Stimulated activated CD4-positive, alpha-beta T cell treated with anti-CD3 and anti-CD28 coated beads, Interleukin-12 subunit alpha, Interleukin-12 subunit beta, amount 100 ng/mL, for 4 hours (primary cell): ENCODE data around the gene CAMTA1.

ENCODE experiments used
- DNase-seq: peaks from one replicate; pipeline ENCODE4 v3.0.0-alpha.2; 2020

Gene CAMTA1

DNA sequence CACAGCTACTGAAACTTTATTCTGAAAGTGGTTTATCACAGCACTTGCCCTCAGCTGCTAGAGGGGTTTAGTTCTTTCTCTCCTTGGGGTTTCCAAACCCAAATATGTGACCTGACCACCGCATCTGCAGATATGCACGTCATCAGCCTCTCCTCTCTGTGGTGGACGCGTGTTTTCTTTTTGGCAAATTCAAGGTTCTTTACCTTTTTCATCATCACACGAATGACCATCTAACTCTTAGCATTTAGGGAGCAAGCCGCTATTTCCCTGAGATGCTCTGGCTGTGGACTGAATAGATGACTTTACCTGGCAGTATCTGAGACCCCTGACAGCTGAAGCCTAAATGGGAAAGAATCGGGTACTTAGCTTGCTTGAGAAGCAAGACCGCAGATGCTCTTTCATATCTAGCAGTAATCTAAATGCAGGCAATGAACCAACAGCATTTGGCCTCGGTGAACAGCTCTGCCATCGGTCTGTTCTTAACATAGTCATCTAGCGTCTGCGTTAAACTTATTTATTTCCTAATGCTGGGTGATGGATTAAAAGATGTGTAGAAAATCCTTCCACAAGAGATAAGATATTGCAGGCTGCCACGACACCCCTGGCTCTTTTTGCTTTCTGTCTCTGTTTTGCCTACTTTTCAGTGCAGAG, 463.4 kb downstream of the CAMTA1 start:
- DNase-seq, result no peak

GRCh38 chr1:7249516-7249915, 464.3 kb downstream of the CAMTA1 start:
- DNase-seq, result no peak

DNA sequence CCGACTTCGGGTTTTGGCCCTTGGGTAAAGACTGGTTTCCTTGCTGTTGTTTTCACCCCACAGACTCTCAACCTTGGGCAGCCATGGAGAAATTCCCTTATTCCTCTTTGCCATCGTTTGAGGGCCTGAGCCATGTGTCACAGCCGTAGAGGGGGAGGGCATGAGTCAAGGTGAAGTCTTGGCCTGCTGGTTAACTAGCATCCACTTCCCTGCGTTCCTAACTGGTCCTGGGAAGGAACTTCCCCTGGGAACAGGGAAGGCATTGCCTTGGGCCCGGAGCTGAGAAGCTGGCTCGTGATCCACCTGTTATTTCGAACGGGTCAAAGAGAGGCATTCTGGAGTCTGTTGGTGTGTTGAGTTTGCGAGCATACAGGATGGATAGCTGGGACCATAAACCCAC, 464.9 kb downstream of the CAMTA1 start:
- DNase-seq, result no peak

- no peak for DNase-seq
Observed at GRCh38 chr1:7250597-7251453, 465.6 kb downstream of the CAMTA1 start.

DNA sequence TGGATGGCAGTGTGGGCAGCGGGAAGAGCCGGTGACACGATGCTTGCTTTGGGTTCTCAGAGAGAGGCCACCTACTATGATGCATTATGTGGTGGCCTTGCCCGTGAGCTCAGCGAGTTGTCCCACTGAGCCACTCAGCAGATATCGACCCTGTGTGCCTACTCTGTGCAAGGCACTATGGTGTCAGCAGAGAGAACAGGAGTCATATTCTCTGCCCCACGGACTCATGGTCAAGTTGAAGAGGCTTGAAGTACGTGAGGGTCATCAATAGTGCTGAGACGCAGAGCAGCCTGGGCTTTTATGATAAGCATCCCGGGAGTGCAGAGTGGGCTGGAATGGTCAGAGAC, 466.2 kb downstream of the CAMTA1 start:
- no peak for DNase-seq

DNA sequence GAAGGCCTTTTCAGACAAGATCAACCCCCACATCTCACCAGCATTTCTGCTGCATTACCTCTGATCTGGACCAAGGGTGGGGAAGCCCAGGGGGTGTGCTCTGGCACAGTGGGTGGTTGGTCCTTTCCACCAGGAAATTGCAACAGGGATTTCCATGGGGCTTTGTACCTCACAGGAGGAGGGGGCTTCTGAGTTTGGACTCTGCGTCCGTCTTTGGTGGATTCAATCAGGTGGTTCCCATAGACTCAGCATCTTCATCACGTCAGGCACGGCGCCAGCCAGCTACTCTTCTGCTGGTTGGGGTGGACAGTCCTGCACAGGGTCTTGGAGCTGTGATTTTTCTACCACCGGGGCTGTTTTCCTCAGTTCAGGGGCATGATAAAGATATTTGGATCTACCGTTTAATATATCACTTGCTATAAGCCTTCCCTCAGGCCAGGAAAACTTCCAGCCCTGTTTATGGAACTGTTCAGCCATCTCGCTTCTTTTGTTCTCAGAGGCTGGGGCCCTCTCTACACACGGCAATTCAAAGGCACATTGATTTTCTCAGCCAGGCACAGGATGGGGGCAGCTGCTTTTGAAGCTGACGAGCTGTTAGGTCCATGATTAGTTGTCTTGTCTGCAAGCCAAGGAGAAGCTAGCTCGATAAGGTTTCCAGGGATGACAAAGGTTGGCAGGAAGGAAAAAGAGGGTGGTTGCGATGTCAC, 467.3 kb downstream of the CAMTA1 start:
- DNase-seq, result no peak

DNA sequence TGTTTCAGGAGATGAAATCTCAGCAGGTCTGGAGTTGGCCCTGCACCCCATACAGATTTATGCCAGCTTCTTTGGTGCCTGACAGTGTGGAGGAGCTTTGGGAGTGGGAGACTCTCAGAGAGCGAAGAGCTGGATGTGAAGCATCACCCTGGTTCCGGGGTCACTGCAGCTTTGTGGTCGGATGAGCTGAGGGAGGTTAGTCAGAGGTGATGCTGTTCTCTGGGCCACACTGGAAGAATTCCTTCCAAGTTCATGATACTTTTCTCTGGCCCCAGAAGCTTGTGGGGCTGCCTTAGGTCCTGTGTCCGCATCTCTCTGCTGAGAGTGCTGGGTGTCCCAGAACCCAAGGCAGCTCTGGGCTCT, 467.8 kb downstream of the CAMTA1 start:
- no peak for DNase-seq

DNA sequence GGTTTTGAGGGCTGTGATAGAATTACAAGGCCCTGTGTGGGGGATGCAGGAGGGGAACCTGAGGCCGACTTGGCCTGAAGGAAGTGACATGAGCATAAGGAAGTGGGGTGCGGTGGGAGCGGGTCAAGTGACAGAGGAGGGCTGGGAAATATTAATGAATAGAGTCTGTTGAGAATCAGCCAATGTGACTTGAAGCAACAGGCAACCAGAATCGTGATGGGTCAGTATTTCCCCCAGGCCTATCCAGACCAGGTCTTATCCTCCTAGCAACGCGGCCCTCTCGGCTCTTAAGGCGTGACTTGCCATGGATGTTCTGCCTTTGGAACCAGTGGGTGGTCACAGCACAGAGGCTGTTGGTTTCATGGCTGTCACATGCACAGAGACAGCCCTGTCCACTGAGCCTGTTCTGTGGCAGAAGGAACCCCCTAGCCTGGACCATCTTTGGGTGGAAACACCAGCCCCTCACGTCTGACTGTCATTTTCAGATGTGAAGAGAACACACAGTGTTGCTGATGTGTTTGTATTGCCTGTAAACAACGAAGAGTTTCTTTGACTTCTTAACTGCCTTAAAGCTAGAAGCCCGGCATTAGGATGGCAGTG, 468.8 kb downstream of the CAMTA1 start:
- DNase-seq, result no peak

DNA sequence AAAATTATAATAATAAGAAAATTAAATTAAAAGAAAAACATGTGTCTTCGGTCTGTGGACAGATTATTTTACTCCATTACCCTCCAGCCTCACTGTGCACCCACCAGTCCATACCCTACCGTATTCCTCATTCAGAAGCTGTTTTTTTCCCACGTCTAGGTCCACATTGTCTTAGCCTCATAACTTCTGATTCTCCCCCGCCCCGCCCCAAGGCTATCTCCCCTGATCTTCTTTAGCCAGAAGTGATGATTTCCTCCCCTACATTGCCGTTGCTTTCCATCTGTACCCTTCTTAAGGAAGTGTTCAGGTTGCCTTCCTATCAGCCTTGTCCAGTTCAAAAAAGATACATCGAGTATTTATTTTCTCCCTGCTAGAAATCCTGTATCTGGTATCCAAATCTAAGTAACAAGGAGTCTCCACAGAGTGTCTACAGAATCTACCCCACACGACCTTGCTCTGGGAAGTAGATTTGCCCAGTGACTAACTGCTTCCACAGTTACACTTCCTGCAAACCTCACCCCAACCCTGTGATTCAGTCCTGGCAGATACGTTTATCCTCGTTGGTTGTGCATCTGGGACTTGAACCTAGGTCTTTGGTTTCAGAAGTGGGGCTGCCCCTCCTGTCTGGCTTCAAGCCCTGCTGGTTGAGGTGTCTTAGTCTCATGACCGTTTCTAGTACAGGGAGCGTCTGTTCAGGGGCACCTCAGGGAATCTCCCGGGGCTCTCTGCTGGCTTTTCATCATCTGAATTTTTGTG, 470.2 kb downstream of the CAMTA1 start:
- no peak for DNase-seq

GRCh38 chr1:7256526-7256925, 471.3 kb downstream of the CAMTA1 start:
- DNase-seq, result no peak

DNA sequence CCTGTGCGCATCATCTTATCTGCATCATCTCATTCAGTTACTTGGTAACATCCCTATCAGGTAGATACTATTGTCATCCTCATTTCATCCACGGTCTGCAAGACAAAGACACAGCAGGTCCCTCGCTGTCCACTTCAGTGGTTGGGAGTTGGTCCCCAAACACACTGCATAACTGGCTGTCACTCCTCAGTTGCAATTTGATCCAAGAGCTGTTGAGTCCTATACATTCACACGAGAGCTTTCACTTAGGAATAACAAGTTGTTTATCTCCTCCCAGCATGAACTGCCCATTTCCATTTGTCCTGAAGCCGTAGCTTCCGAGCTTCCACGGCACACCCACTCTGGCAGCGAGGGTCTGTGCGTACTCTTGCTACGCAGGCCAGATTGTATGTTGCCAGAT, 472.0 kb downstream of the CAMTA1 start:
- DNase-seq, result no peak

DNA sequence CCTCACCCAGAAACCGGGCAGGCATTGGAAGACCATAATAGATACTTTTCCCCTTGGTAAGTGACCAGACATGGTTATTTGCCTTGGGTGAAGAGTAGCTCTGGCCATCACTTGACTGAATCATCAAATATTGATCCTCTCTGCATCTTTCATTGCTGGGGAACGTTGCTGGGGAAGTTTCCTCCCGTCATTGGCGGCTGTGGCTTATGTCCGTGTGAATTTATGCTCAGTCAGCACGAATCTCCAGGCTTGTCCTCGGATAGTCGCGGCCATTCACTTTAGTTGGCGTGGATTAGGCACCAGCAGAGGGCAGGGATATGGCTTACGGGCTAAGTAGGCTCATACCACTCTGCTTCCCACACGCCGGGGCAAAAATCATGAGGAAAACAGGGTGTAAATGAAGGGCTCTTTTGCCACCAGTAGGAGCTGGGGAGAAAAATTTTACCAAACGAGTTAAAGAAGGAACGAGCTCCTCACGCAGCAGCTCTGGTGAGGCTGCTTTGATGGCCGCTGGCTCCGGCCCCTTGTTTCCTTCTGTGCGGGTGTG, 473.4 kb downstream of the CAMTA1 start:
- no peak for DNase-seq

DNA sequence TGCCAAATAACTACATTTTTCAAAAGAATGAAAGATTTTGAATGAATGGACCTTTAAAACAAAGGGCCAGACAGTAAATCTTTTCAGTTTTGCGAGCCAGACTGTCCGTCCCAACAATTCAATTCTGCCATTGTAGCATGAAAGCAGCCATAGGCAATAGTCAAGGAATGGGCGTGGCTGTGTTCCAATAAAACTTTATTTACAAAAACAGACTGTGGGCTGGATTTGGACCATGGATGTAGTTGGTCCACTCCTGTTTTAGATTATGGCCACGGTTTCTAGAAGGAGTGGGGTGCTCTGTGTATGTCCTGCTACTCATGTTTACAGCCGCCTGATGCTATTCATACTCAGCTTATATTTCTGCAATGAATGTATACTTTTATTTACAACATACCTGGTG, 474.7 kb downstream of the CAMTA1 start:
- no peak for DNase-seq

DNA sequence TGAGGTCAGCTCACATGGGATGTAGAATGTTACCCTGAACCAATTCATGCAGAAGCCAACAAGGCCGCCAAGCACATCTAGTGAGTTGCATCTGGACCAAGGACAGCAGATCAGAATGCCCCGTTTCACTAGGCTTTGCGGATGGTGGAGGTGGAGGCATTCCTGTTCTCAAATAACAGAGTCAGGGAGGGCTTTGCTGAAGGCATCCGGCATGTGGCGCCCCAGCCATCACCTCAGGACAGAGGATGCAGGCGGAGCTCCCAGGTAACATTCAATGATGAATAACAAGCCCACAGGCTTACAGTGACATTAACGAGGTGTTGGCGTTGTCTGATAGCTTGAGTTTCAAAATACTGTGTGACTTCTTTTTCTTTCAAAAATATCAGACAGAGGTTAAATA, 476.2 kb downstream of the CAMTA1 start:
- DNase-seq, result no peak

DNA sequence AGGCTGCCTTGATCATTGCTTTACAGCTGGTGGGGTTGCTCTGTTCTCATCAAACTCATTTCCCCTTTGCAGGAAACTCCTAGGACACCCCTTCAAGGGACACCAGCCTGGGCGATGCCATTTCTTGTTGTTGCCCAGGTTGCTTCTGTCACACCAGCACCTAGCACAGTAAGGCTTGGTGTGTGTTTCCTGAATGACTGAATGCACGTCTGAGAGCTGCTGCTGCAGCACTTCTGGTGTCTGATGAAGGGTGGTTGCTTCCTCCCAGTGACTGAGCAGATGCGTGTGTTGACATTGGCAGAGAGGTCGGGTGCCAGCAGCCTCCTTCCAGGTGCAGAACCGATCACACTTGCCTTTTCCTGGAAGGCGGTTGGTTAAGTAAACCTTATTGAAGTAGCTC, 477.4 kb downstream of the CAMTA1 start:
- no peak for DNase-seq

DNA sequence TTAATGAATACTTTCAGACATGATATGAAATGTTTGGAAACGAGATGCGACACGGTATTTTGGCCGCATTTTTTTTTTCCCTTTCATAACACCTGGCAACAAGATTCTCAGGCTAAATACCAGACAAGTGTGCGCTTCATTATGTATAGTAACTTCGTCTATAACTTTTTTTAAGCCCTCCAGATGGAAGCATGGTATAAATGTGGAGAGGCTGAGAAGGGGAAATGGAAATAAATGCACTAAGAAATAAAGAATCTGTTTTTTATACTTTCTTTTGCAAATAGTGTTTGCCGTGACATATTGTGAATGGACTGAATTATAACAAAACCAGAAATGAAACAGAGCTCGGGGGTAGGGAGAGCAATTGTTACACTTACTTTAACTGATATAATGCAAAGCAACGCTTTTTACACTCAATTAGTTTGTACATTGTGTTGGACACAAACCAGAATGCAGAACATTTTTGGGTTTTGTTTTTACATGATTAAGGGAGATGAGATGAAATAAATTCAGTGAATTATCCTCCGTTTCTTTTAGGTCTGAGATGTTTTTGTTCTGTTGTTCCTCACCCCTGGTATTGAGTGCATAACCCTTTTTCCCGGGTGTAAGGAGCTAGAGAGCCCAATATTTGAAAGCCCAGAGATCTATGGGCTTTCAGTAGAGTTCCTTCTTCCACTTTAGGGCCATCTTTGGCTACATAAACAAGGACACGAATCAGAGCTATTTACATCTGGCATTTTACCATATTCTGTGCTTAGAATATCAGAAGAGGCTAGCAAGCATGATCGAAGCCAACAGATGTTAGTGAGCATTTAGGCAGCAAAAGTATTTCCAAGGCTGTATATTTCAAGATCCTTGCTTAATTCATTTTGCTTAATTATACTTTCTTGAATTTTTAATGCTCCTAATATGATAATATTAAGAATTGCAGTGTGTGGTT, 478.0 kb downstream of the CAMTA1 start:
- DNase-seq, result no peak

DNA sequence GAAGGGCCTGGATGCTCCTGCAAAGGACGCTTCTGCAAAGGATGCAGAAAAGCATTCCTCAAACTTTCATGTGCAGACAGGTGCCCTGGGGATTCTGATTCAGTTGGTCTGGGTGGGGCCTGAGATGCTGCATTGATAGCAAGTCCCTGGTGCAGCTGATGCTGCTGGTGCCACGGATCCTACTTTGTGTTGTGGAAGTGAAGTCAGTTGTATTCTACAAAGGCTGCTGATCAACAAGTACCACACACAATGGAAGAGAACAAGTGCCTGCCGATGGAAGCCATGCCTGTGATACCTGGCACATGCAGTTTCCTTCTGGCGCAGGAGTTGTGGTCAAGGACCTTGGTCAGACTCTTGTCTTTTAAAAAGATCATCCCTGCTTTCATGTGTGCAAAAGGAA, 478.8 kb downstream of the CAMTA1 start:
- no peak for DNase-seq

DNA sequence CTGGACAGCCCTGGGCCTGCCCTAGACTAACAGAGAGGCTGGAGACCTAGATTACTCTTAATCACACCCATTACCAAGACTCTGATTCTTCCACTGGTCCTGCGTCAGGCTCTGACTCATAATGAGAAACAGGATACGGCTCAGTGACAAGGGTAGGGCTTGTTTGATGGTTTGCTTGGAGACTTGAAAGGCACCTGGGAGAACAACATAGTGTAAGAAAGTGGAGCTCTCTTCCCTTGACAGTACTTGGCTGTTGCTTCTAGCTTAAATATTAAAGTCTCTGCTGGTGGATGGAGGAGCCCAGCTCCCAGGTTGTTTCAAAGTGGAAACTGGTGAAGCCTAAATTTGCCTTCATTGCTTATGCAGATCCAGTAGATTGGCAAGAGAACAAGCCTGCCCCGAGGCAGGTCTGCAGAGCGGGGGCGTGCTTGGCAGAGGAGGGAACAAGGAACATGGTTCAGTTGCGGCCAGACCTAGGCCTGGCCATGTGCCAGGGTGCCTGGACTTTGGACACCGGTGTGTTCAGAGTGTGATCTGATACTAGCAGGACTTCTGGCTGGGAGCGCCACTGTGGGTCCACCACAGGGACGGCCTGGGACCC, 480.6 kb downstream of the CAMTA1 start:
- DNase-seq, result no peak

DNA sequence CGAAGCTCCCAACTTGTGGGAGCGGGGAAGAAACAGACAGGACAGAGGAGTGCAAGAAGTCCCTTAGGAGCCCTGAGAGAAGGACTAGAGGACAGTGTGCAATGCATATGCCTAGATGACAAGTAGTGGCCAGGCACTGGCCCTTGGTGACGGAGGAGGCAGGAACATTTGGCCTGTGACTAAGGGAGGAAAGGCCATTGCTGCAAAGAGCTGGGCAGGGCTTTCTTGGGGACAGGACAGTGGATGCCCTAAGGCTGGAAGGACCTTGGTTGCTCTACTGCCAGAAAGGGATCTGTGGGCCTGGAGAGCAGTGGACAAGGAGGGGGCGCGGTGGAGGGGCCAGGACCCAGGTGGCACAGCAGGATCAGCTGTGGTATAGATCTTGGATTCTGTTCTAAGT, 481.3 kb downstream of the CAMTA1 start:
- DNase-seq, result no peak

GRCh38 chr1:7267493-7267892, 482.2 kb downstream of the CAMTA1 start:
- no peak for DNase-seq

GRCh38 chr1:7268983-7269382, 483.7 kb downstream of the CAMTA1 start:
- DNase-seq, result no peak
